IMR-90 (cell line): Measurements from ENCODE around the gene ZNF639. TPM values are rescaled to one million over a fixed set of nuclear protein-coding genes. Genes with fewer than 3 reads are reported as not detected.

Source experiments
- ATAC-seq: fragments of 200-7000 bp; cut with Tn5 transposase; 2 replicates; pipeline ENCODE4 v1.9.1; 2020; ENCODE audit warnings: low read depth, mild to moderate bottlenecking, moderate library complexity
- BruUV-seq: library from RNA; stranded (reverse); fragments of 400-500 nt; replicated peaks from 2 replicates; lab custom pipeline; 2021; lab: Mats Ljungman, UMichigan
- CTCF ChIA-PET: fragments of 300-600 bp; formaldehyde crosslinking; extraction: SDS; loops from one replicate; lab custom pipeline; 2021; ENCODE audit warnings: antibody characterized with exemption; lab: Yijun Ruan, JAX
- POLR2A ChIA-PET: fragments of 300-600 bp; sonication (Branson Sonifier 250); formaldehyde crosslinking; loops from one replicate; lab custom pipeline; 2022; ENCODE audit warnings: antibody characterized with exemption; ENCODE audit not compliant: unreplicated experiment; lab: Charles Lee
- DNase-seq: peaks from one replicate; pipeline ENCODE4 v3.0.0; 2013
- H2AFZ ChIP-seq: replicated peaks from 2 replicates; pipeline ENCODE3; 2013; ENCODE audit warnings: low read length, mild to moderate bottlenecking; ENCODE audit not compliant: poor library complexity
- H2AK5ac ChIP-seq: 2 replicates; pipeline ENCODE4 v1.6.1; 2013; ENCODE audit warnings: low read depth, low read length, inconsistent platforms
- H2AK9ac ChIP-seq: replicated peaks from 2 replicates; pipeline ENCODE3; 2013; ENCODE audit warnings: mild to moderate bottlenecking, low read depth, low read length, moderate library complexity; ENCODE audit not compliant: poor library complexity
- H2BK120ac ChIP-seq: 2 replicates; pipeline ENCODE4 v1.6.1; 2013; ENCODE audit warnings: low read depth, low read length, inconsistent platforms
- H2BK15ac ChIP-seq: 3 replicates; pipeline ENCODE4 v1.6.1; 2013; ENCODE audit warnings: low read depth, low read length, inconsistent platforms
- H2BK20ac ChIP-seq: 2 replicates; pipeline ENCODE4 v1.6.1; 2013; ENCODE audit warnings: low read depth, mild to moderate bottlenecking, inconsistent platforms, low read length, moderate library complexity
- H2BK5ac ChIP-seq: 2 replicates; pipeline ENCODE4 v1.6.1; 2013; ENCODE audit warnings: mild to moderate bottlenecking, low read depth, low read length, inconsistent platforms; ENCODE audit not compliant: poor library complexity, severe bottlenecking
- H3K14ac ChIP-seq: replicated peaks from 2 replicates; pipeline ENCODE4 v1.6.1; 2013; ENCODE audit warnings: low read depth, low read length, inconsistent platforms
- H3K18ac ChIP-seq: 2 replicates; pipeline ENCODE4 v1.6.1; 2013; ENCODE audit warnings: low read depth, low read length, control low read depth
- H3K23ac ChIP-seq: 2 replicates; pipeline ENCODE4 v1.6.1; 2013; ENCODE audit warnings: low read depth, low read length, inconsistent platforms
- H3K27ac ChIP-seq: 2 replicates; pipeline ENCODE4 v1.5.1; 2013; ENCODE audit warnings: mild to moderate bottlenecking, control low read depth, low read length; ENCODE audit not compliant: insufficient read depth
- H3K27me3 ChIP-seq: 2 replicates; pipeline ENCODE4 v1.6.1; 2013; ENCODE audit warnings: low read length; ENCODE audit not compliant: control insufficient read depth, insufficient read depth
- H3K36me3 ChIP-seq: 2 replicates; pipeline ENCODE4 v1.6.1; 2013; ENCODE audit warnings: low read length, mixed read lengths; ENCODE audit not compliant: control insufficient read depth, insufficient read depth
- H3K4ac ChIP-seq: 2 replicates; pipeline ENCODE4 v1.6.1; 2013; ENCODE audit warnings: low read depth, low read length, inconsistent platforms
- H3K4me1 ChIP-seq: 2 replicates; pipeline ENCODE4 v1.6.1; 2013; ENCODE audit warnings: low read length, mixed read lengths; ENCODE audit not compliant: control insufficient read depth, insufficient read depth
- H3K4me2 ChIP-seq: 2 replicates; pipeline ENCODE4 v1.6.1; 2013; ENCODE audit warnings: low read depth, mild to moderate bottlenecking, control low read depth, low read length, moderate library complexity
- H3K4me3 ChIP-seq: 2 replicates; pipeline ENCODE4 v1.5.1; 2013; ENCODE audit warnings: low read depth, mild to moderate bottlenecking, control low read depth, low read length, moderate library complexity; ENCODE audit not compliant: insufficient read depth
- H3K56ac ChIP-seq: 2 replicates; pipeline ENCODE4 v1.6.1; 2013; ENCODE audit warnings: low read length, inconsistent platforms; ENCODE audit not compliant: insufficient read depth; ENCODE audit errors: extremely low read depth
- H3K79me1 ChIP-seq, 2 experiments: 2 replicates each; pipeline ENCODE4 v1.6.1; 2013; ENCODE audit warnings: low read length in 2 of 2, inconsistent platforms in 1 of 2, low read depth in 1 of 2
- H3K9ac ChIP-seq: 2 replicates; pipeline ENCODE4 v1.6.1; 2013; ENCODE audit warnings: low read depth, low read length, control low read depth
- H3K9me1 ChIP-seq: 2 replicates; pipeline ENCODE4 v1.6.1; 2013; ENCODE audit warnings: low read length, inconsistent platforms; ENCODE audit not compliant: insufficient read depth
- H3K9me3 ChIP-seq: 2 replicates; pipeline ENCODE4 v1.6.1; 2013; ENCODE audit warnings: low read length; ENCODE audit not compliant: control insufficient read depth, insufficient read depth
- H4K20me1 ChIP-seq: 2 replicates; pipeline ENCODE4 v1.6.1; 2013; ENCODE audit warnings: low read length, inconsistent platforms; ENCODE audit not compliant: insufficient read depth
- H4K5ac ChIP-seq: 2 replicates; pipeline ENCODE4 v1.6.1; 2013; ENCODE audit warnings: mild to moderate bottlenecking, low read depth, low read length, control low read depth
- H4K8ac ChIP-seq, 2 experiments: 2 replicates each; pipeline ENCODE4 v1.6.1; 2013; ENCODE audit warnings: low read depth in 2 of 2, low read length in 2 of 2, control low read depth in 1 of 2, inconsistent platforms in 1 of 2
- H4K91ac ChIP-seq: 2 replicates; pipeline ENCODE4 v1.6.1; 2013; ENCODE audit warnings: low read depth, low read length, inconsistent platforms; ENCODE audit not compliant: insufficient read depth
- CHD1 ChIP-seq: IDR thresholded peaks from 2 replicates; pipeline ENCODE4 v1.6.1; 2012; ENCODE audit warnings: low read depth, low read length, improper control_type of control experiment
- MAFK ChIP-seq: IDR thresholded peaks from 2 replicates; pipeline ENCODE4 v1.6.1; 2012; ENCODE audit warnings: low read depth, low read length, improper control_type of control experiment
- MAZ ChIP-seq: IDR thresholded peaks from 2 replicates; pipeline ENCODE4 v1.6.1; 2012; ENCODE audit warnings: low read depth, mild to moderate bottlenecking, low read length, improper control_type of control experiment, moderate library complexity, borderline replicate concordance
- MXI1 ChIP-seq: IDR thresholded peaks from 2 replicates; pipeline ENCODE4 v1.6.1; 2012; ENCODE audit warnings: low read depth, mild to moderate bottlenecking, low read length, moderate library complexity, borderline replicate concordance
- POLR2A ChIP-seq: IDR thresholded peaks from 2 replicates; pipeline ENCODE4 v1.6.1; 2012; ENCODE audit warnings: mild to moderate bottlenecking, low read depth, low read length
- RAD21 ChIP-seq: IDR thresholded peaks from 2 replicates; pipeline ENCODE4 v1.6.1; 2012; ENCODE audit warnings: low read length, improper control_type of control experiment
- RCOR1 ChIP-seq: IDR thresholded peaks from 2 replicates; pipeline ENCODE4 v1.6.1; 2012; ENCODE audit warnings: mild to moderate bottlenecking, low read length, improper control_type of control experiment; ENCODE audit not compliant: insufficient replicate concordance
- RFX5 ChIP-seq: IDR thresholded peaks from 2 replicates; pipeline ENCODE4 v1.8.0; 2012; ENCODE audit warnings: low read depth, mild to moderate bottlenecking, low read length, moderate library complexity
- SMC3 ChIP-seq: fragments of 150-350 bp; IDR thresholded peaks from 2 replicates; pipeline ENCODE4 v1.6.1; 2016; ENCODE audit warnings: low read depth, mild to moderate bottlenecking, antibody characterized with exemption, low read length, moderate library complexity
- WGBS, 2 experiments: methylation state at CpG; one replicate each; pipeline versions ENCODE4 v1.1.5 to v1.1.7; 2013; ENCODE audit warnings: missing lambda C conversion rate in 2 of 2; ENCODE audit not compliant: insufficient read length in 1 of 2; ENCODE audit errors: extremely low coverage in 2 of 2; 5-methylcytosine and 5-hydroxymethylcytosine counted together
- dilution Hi-C: fragments of 300-500 bp; cut with HindIII; formaldehyde crosslinking; loops from one replicate; pipeline ENCODE4 v1.14.3; 2018; ENCODE audit warnings: low sequenced_read_pairs; ENCODE audit not compliant: unreplicated experiment
- in situ Hi-C: fragments of 300-500 bp; cut with MboI; formaldehyde crosslinking; loops from 3 replicates; pipeline ENCODE4 v1.14.3; 2019; ENCODE audit warnings: low sequenced_read_pairs, inconsistent platforms, mixed read lengths
- intact Hi-C: fragments of 100-400 bp; cut with micrococcal nuclease; formaldehyde crosslinking; loops from 2 replicates; pipeline ENCODE4 v1.10.0; 2022
- polyA plus RNA-seq, 3 experiments: library from polyadenylated mRNA; depleted of rRNA; stranded (reverse); fragments of >200 nt; gene quantifications; 2 replicates each; pipeline ENCODE4 v1.2.3, GENCODE V29; 2012; ENCODE audit warnings: low replicate concordance in 1 of 3
- total RNA-seq: library from RNA; depleted of rRNA; stranded (reverse); fragments of >200 nt; gene quantifications from 2 replicates; pipeline ENCODE4 v1.2.3, GENCODE V29; 2012
- TF ChIP-seq, protein P1 (sequence below): fragments of 150-350 bp; IDR thresholded peaks from 2 replicates; pipeline ENCODE4 v1.6.1; 2016; ENCODE audit warnings: low read depth, mild to moderate bottlenecking, low read length, moderate library complexity, borderline replicate concordance
- TF ChIP-seq, protein P2 (sequence below): fragments of 150-350 bp; IDR thresholded peaks from 2 replicates; pipeline ENCODE4 v1.6.1; 2017; ENCODE audit warnings: mild to moderate bottlenecking, antibody characterized with exemption, low read length, low read depth

ZNF639 gene
- total and polyA plus RNA-seq, 2 of the 4 experiments (the other 2 are of a cell fraction) = 15.9 to 50.5 TPM

DNA sequence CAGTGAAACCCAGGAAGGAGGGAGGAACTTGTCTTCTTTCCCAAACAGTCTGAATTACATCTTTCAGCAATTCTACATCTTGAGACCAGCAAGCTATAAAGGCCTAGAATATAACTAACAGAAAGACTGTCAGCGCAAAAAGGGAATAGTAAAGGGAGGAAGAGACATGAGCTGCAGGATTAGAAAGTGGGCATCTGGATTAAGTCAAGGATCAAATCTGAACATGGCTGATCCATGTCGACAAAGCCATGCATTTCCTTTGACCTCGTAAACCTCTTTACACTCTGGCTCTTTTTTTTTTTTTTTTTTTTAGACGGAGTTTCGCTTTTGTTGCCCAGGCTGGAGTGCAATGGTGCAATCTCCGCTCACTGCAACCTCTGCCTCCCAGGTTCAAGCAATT is 36.5 kb upstream of the ZNF639 start:
- no peak for TF ChIP-seq RCOR1
- no peak for TF ChIP-seq POLR2A
- TF ChIP-seq, protein P1, sequence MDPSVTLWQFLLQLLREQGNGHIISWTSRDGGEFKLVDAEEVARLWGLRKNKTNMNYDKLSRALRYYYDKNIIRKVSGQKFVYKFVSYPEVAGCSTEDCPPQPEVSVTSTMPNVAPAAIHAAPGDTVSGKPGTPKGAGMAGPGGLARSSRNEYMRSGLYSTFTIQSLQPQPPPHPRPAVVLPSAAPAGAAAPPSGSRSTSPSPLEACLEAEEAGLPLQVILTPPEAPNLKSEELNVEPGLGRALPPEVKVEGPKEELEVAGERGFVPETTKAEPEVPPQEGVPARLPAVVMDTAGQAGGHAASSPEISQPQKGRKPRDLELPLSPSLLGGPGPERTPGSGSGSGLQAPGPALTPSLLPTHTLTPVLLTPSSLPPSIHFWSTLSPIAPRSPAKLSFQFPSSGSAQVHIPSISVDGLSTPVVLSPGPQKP = no peak
- TF ChIP-seq, protein P2, sequence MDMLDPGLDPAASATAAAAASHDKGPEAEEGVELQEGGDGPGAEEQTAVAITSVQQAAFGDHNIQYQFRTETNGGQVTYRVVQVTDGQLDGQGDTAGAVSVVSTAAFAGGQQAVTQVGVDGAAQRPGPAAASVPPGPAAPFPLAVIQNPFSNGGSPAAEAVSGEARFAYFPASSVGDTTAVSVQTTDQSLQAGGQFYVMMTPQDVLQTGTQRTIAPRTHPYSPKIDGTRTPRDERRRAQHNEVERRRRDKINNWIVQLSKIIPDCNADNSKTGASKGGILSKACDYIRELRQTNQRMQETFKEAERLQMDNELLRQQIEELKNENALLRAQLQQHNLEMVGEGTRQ = no peak
- no peak for TF ChIP-seq RAD21
- TF ChIP-seq RFX5 = no peak
- no peak for TF ChIP-seq MAZ
- no peak for TF ChIP-seq MAFK
- no peak for TF ChIP-seq MXI1
- TF ChIP-seq CHD1 = no peak
- no peak for TF ChIP-seq SMC3

More for the DNA sequence above, 36.5 kb upstream of the ZNF639 start:
- Histone ChIP-seq H3K27me3 (peaks cover 2% of the 10 kb centered on the region; the same call in 1 of the 2 replicates), H3K56ac (no peak overlapping the region), H2AK5ac (no peak overlapping the region), H2AFZ (no peak overlapping the region), H4K5ac (no peak overlapping the region), H3K4me3 (no peak overlapping the region), H3K4ac (no peak overlapping the region), H2BK120ac (no peak overlapping the region), H4K8ac (no peak overlapping the region), H4K20me1 (no peaks in the 10 kb centered on the region), H3K36me3 (no peaks in the 10 kb centered on the region), H3K23ac (no peak overlapping the region), H3K27ac (no peak overlapping the region), H3K4me2 (no peak overlapping the region), H2AK9ac (no peak overlapping the region), H3K9me1 (no peaks in the 10 kb centered on the region), H3K14ac (no peak overlapping the region), H3K79me1 (no peaks in the 10 kb centered on the region), H4K91ac (no peak overlapping the region), H3K18ac (no peak overlapping the region), H2BK15ac (no peak overlapping the region), H3K9me3 (no peaks in the 10 kb centered on the region), H2BK20ac (no peak overlapping the region), H2BK5ac (no peak overlapping the region), H3K4me1 (no peaks in the 10 kb centered on the region), H3K9ac (no peak overlapping the region)
- dilution Hi-C loops (loop anchor here (25.0 kb wide), 1 partner anchor 174 kb away; no protein-coding TSS in a partner anchor), intact Hi-C loops (no loop called here), in situ Hi-C loops (no loop called here)
- ATAC-seq (no peak), DNase-seq (no peak)
- ChIA-PET CTCF (interaction anchor here (0.6 kb wide), 1 partner anchor 11 kb away, joined by 8 read pairs; no protein-coding TSS in a partner anchor), POLR2A (no interaction called here)
- no TSS peak for BruUV-seq
- no CpG with 5 or more reads among the region's 6 CpGs for WGBS, 2 experiments
